ENCODE measurements around the gene CRX.

CRX gene

DNA sequence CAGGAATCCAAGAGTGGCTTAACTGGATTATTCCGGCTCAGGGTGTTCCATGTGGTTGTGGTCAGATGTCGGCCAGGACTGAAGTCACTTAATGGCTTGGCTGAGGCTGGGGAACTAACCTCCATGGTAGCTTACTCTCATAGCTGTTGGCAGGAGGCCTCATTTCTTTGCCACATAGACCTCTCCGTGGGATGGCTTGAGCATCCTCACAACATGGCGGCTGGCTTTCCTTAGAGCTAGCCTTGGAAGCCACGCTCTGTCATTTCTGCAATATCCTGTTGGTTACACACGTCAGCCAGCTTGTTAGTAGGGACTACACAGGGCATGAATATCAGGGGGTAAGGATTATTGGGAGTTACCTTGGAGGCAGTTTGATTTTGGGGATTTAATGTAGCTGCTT, 5.1 kb downstream of the CRX start:
- TF ChIP-seq, protein P1, sequence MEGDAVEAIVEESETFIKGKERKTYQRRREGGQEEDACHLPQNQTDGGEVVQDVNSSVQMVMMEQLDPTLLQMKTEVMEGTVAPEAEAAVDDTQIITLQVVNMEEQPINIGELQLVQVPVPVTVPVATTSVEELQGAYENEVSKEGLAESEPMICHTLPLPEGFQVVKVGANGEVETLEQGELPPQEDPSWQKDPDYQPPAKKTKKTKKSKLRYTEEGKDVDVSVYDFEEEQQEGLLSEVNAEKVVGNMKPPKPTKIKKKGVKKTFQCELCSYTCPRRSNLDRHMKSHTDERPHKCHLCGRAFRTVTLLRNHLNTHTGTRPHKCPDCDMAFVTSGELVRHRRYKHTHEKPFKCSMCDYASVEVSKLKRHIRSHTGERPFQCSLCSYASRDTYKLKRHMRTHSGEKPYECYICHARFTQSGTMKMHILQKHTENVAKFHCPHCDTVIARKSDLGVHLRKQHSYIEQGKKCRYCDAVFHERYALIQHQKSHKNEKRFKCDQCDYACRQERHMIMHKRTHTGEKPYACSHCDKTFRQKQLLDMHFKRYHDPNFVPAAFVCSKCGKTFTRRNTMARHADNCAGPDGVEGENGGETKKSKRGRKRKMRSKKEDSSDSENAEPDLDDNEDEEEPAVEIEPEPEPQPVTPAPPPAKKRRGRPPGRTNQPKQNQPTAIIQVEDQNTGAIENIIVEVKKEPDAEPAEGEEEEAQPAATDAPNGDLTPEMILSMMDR (conservative IDR thresholded peaks at IDR 0.05; ENCODE audit: low read length): no peak
- no peak overlapping the region for H3K4me3 ChIP-seq (ENCODE audit: low read length)

DNA sequence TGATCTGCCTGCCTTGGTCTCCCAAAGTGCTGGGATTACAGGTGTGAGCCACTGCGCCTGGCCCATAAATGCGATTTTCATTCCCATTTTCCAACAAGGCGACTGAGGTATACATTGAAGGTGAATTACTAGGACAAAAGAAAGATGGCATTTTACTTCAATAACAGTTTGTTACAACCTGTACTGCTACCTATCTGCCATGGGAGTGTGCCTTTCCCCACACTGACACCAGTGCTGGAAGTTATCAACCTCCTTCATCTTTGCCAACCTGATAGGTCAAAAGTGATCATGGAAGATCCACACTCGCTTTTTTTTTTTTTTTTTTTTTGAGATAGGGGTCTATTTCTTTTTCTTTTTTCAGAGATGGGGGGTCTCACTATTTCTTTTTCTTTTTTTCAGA, 11.0 kb downstream of the CRX start:
- no peak overlapping the region for H3K4me3 ChIP-seq (ENCODE audit: low read length)
- TF ChIP-seq, protein P1 (conservative IDR thresholded peaks at IDR 0.05; ENCODE audit: low read length): no peak
- no peak for DNase-seq (ENCODE audit: low read depth)

More for the DNA sequence above, 5.1 kb downstream of the CRX start:
- no peak for DNase-seq (ENCODE audit: low read depth)

DNA sequence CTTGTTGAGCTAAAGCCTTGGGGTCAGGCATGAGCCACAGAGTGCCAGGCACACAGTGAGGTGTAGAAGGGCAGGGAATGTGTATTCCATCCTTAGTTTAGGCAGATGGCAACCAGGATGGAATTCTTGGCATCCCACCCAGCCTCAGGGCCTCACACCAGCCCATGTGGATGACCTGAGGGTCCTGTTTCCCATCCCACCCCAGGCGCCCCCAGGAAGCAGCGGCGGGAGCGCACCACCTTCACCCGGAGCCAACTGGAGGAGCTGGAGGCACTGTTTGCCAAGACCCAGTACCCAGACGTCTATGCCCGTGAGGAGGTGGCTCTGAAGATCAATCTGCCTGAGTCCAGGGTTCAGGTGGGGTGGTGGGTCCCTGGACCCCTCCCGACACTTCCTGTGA, 14.3 kb downstream of the CRX start:
- H3K4me3 ChIP-seq (ENCODE audit: low read length): no peak overlapping the region
- TF ChIP-seq, protein P1 (conservative IDR thresholded peaks at IDR 0.05; ENCODE audit: low read length): no peak
- DNase-seq (ENCODE audit: low read depth): no peak

DNA sequence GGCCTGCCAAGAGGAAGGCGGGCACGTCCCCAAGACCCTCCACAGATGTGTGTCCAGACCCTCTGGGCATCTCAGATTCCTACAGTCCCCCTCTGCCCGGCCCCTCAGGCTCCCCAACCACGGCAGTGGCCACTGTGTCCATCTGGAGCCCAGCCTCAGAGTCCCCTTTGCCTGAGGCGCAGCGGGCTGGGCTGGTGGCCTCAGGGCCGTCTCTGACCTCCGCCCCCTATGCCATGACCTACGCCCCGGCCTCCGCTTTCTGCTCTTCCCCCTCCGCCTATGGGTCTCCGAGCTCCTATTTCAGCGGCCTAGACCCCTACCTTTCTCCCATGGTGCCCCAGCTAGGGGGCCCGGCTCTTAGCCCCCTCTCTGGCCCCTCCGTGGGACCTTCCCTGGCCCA, 17.7 kb downstream of the CRX start:
- TF ChIP-seq, protein P1 (conservative IDR thresholded peaks at IDR 0.05; ENCODE audit: low read length): no peak
- no peak for DNase-seq (ENCODE audit: low read depth)
- H3K4me3 ChIP-seq (ENCODE audit: low read length): no peak overlapping the region

DNA sequence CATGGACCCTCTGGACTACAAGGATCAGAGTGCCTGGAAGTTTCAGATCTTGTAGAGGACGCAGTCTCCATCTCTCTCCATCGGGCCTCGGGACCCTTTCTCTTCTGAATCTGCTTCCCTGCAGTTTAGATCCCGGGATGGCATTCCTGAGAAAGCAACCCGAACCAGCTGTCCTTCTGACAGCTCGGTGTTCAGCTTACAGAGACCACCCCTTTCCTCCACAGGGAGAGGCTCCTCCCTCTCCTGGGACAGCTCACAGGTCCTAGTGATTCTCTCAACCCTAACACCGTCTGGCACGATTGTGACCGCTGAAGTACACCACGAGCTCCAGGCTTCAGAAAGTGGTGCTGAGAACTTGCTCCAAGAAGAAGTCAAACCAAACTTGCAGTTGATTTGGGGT, 18.2 kb downstream of the CRX start:
- H3K4me3 ChIP-seq (ENCODE audit: low read length): no peak overlapping the region
- TF ChIP-seq, protein P1 (conservative IDR thresholded peaks at IDR 0.05; ENCODE audit: low read length): no peak
- DNase-seq (ENCODE audit: low read depth): no peak

DNA sequence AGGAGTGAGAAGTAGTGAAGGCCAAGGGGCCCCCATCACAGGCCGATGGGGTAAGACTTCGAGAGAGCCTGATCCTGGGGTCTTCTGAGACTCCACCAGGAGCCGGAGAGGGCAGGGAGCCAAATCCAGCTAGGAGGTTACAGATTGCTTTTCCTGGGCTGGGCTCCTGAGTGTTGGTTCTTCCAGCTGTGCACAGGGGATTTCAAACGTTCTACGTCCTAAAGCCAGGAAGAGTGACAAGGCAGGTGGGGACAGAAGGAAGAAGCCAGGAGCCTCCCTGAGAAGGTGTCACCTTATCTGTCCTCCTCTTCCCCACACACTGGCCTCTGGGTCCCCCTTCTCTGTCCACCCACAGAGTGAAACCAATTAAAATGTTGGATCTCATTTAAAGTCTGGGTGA, 21.2 kb downstream of the CRX start:
- no peak overlapping the region for H3K4me3 ChIP-seq (ENCODE audit: low read length)
- no peak for DNase-seq (ENCODE audit: low read depth)
- TF ChIP-seq, protein P1 (conservative IDR thresholded peaks at IDR 0.05; ENCODE audit: low read length): no peak

DNA sequence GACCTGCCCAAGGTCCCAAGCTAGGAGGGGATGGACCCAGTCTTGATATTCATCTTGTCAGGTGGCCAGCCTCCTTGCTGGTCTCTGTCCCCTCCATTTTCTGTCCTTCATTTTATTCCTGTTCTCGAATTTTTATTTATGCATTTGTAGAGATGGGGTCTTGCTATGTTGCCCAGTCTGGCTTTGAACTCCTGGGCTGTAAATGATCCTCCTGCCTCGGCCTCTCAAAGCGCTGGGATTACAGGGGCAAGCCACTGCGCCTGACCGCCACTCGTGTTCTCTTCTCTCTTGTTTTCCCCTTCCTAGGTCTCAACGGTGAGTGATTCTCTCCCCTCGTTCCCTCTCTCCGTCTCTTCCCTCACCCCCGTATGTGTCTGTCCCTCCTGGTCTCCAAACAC, 26.7 kb downstream of the CRX start:
- H3K4me3 ChIP-seq (ENCODE audit: low read length): no peak overlapping the region
- no peak for DNase-seq (ENCODE audit: low read depth)
- TF ChIP-seq, protein P1 (conservative IDR thresholded peaks at IDR 0.05; ENCODE audit: low read length): no peak

Measured in AG10803 (cell line).